ENCODE results near the gene FRS3. TPM values are rescaled to one million over a fixed set of nuclear protein-coding genes. Genes with fewer than 3 reads are reported as not detected.

FRS3 gene
- total and polyA plus RNA-seq, 8 donors, result 5.3 to 10.9 (median 9.0) TPM

- TF ChIP-seq, protein P1, sequence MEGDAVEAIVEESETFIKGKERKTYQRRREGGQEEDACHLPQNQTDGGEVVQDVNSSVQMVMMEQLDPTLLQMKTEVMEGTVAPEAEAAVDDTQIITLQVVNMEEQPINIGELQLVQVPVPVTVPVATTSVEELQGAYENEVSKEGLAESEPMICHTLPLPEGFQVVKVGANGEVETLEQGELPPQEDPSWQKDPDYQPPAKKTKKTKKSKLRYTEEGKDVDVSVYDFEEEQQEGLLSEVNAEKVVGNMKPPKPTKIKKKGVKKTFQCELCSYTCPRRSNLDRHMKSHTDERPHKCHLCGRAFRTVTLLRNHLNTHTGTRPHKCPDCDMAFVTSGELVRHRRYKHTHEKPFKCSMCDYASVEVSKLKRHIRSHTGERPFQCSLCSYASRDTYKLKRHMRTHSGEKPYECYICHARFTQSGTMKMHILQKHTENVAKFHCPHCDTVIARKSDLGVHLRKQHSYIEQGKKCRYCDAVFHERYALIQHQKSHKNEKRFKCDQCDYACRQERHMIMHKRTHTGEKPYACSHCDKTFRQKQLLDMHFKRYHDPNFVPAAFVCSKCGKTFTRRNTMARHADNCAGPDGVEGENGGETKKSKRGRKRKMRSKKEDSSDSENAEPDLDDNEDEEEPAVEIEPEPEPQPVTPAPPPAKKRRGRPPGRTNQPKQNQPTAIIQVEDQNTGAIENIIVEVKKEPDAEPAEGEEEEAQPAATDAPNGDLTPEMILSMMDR (IDR thresholded peaks at IDR 0.05), result no peak
- no peaks in the 10 kb centered on the region for H3K9me3 ChIP-seq
- peaks cover 7 to 36% of the 10 kb centered on the region in 2 donors for H3K4me1 ChIP-seq
- no peaks in the 10 kb centered on the region for H3K27me3 ChIP-seq
- no peak for ATAC-seq
- H3K27ac ChIP-seq, result no peak overlapping the region
- DNase-seq, result no peak
- peaks cover 0 to 54% of the 10 kb centered on the region in 2 donors for H3K36me3 ChIP-seq
- intact Hi-C loops (cut with DNase I), result no loop called here
- H3K4me3 ChIP-seq, result no peak overlapping the region
These were observed 4.3 kb downstream of the FRS3 start for GRCh38 chr6:41775293-41775882.

GRCh38 chr6:41774841-41775240 is 4.9 kb downstream of the FRS3 start:
- TF ChIP-seq, protein P1 (IDR thresholded peaks at IDR 0.05), result no peak
- intact Hi-C loops (cut with DNase I), result no loop called here
- Histone ChIP-seq H3K9me3 (no peaks in the 10 kb centered on the region), H3K4me1 (peaks cover 7 to 36% of the 10 kb centered on the region in 2 donors), H3K27me3 (no peaks in the 10 kb centered on the region), H3K4me3 (no peak overlapping the region), H3K36me3 (peaks cover 0 to 60% of the 10 kb centered on the region in 2 donors), H3K27ac (no peak overlapping the region)
- ATAC-seq (no peak), DNase-seq (no peak)

DNA sequence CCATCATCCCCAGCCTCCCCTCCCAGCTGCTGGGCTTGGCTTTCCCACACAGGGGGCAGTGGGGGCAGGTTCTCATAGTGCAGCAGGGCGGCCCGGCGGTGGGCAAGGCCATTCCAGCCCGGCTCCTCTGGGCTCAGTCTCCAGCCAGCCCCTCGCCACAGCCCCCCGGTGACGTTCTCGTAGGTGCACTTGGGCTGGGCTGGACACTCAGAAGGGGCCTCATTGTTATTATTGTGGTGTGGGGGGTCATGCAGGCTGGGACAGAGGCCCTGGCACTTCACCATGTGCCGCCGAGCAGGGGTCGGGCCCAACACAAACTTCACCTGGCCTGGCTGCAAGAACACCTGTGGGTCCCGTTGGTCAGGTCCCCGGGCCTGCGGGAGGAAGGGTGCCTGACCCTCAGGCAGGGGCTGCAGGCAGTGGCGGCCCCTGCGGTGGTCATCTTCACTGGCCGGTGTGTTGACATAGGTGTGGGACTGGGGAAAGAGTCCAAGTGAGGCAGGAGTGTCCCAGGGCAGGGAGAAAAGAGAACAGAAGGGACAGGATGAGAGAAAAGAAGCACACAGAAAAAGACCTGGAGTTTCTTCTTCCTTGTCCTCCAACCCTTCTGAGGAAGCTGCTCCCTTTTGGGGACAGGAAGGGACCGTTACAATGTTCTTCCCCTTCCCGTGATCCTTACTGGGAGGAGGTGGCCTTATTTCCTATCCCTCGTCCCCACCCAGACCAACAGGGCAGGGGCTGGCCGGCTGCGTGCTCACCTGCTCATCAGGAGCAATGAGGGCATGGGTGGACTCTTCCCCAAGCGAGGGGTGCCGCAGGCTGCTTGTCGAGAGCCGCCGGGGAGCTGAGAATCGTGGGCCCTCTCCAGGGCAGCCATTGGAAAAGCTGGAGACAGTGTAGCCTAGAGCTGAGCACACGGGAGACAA is 8.4 kb downstream of the FRS3 start:
- Histone ChIP-seq H3K9me3 (no peaks in the 10 kb centered on the region), H3K36me3 (peaks cover 0 to 68% of the 10 kb centered on the region in 2 donors), H3K27me3 (no peaks in the 10 kb centered on the region), H3K4me3 (no peak overlapping the region), H3K27ac (no peak overlapping the region), H3K4me1 (peaks cover 4 to 14% of the 10 kb centered on the region in 2 donors)
- DNase-seq (no peak), ATAC-seq (no peak)
- TF ChIP-seq, protein P1 (IDR thresholded peaks at IDR 0.05), result no peak
- intact Hi-C loops (cut with DNase I), result no loop called here

- TF ChIP-seq, protein P1 (IDR thresholded peaks at IDR 0.05), result no peak
- ATAC-seq (no peak), DNase-seq (no peak)
- Histone ChIP-seq H3K27ac (no peak overlapping the region), H3K4me1 (peaks cover 4 to 7% of the 10 kb centered on the region in 2 donors), H3K9me3 (no peaks in the 10 kb centered on the region), H3K4me3 (no peak overlapping the region), H3K27me3 (no peaks in the 10 kb centered on the region), H3K36me3 (peaks cover 0 to 66% of the 10 kb centered on the region in 2 donors)
- intact Hi-C loops (cut with DNase I), result no loop called here
These were observed 9.2 kb downstream of the FRS3 start for GRCh38 chr6:41770381-41771057.

DNA sequence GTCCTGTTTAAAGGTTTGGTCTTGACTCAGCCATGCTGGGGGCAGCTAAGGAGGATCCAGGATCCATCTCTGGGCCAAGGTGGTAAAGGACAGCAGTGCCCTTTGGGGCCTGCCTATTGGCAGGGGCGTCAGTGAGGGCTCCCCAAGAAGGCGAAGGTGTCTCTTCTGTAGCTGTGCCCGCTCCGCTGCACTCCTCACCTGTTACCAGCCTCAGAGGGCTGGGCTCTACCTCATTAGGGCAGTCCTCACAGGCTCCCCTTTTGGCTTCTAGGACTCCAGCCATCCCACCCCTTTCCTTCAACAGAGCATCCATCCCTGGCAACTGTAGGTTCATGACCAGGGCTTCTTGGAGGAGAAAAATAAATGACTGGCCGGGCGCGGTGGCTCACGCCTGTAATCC is 10.3 kb downstream of the FRS3 start:
- H3K27me3 ChIP-seq, result no peaks in the 10 kb centered on the region
- peak overlapping the region in 1 of 2 donors; percentile 41 for H3K27ac ChIP-seq
- H3K4me1 ChIP-seq, result peaks cover 4 to 6% of the 10 kb centered on the region in 2 donors
- DNase-seq, result no peak
- peaks cover 0 to 54% of the 10 kb centered on the region in 2 donors for H3K36me3 ChIP-seq
- intact Hi-C loops (cut with DNase I), result no loop called here
- H3K4me3 ChIP-seq, result no peak overlapping the region
- no peaks in the 10 kb centered on the region for H3K9me3 ChIP-seq
- TF ChIP-seq, protein P1 (IDR thresholded peaks at IDR 0.05), result no peak
- ATAC-seq, result no peak

Data from left lung (tissue), 10 donors.